Epithelial cell of proximal tubule (primary cell): ENCODE results near the gene TRIM43B. TPM values are rescaled to one million over a fixed set of nuclear protein-coding genes. Genes with fewer than 3 reads are reported as not detected.
"Not testable (repeated sequence)": the region's sequence is repeated elsewhere in the genome, so short reads cannot be mapped to it uniquely, and the experiment has no call there.

Experiments
- DNase-seq: peaks from one replicate; pipeline ENCODE4 v3.0.0-alpha.2; 2011; ENCODE audit warnings: low read depth
- H3K4me3 ChIP-seq: 2 replicates; pipeline ENCODE4 v1.5.1; 2011; ENCODE audit warnings: low read depth, mild to moderate bottlenecking, low read length
- total RNA-seq: library from RNA; depleted of rRNA; stranded (reverse); fragments of >200 nt; gene quantifications from 2 replicates; pipeline ENCODE4 v1.2.3, GENCODE V29; 2015
- TF ChIP-seq, protein P1 (sequence below): conservative IDR thresholded peaks from 2 replicates; pipeline ENCODE4 v1.5.1; 2012; ENCODE audit warnings: low read depth, mild to moderate bottlenecking, low read length

TRIM43B gene
- not detected in 2 replicates for total RNA-seq

GRCh38 chr2:95484654-95485053 is at the start of gene TRIM43B:
Gene TRIM43B (minus strand): TSS chr2:95484754. CDS start chr2:95482714, 2,040 bp downstream.
- not testable (repeated sequence) for H3K4me3 ChIP-seq, DNase-seq

DNA sequence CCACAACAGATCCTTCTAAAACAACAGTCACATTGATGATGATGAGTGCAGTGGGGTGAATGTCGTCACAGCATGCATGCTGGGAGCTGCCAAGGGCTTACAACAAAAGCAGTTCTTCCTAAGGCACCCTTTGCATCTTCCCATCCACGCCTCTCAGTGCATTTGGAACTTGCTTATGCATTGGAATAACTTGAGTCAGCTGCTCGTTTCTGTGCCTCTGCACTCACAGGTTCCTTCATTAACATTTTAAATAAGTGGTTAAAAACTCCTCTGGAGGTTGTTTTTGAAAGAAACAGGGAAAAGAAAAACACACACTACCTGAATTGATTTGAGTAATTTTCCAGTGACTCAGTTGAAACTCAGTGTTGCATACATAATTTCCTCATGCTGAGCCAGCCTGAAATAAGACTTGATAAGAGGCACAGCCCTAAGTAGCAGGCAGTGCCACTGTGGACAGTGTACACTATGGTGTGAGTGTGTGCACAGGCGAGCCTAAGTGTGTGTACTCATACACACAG is 46.8 kb upstream of the TRIM43B start:
- TF ChIP-seq, protein P1, sequence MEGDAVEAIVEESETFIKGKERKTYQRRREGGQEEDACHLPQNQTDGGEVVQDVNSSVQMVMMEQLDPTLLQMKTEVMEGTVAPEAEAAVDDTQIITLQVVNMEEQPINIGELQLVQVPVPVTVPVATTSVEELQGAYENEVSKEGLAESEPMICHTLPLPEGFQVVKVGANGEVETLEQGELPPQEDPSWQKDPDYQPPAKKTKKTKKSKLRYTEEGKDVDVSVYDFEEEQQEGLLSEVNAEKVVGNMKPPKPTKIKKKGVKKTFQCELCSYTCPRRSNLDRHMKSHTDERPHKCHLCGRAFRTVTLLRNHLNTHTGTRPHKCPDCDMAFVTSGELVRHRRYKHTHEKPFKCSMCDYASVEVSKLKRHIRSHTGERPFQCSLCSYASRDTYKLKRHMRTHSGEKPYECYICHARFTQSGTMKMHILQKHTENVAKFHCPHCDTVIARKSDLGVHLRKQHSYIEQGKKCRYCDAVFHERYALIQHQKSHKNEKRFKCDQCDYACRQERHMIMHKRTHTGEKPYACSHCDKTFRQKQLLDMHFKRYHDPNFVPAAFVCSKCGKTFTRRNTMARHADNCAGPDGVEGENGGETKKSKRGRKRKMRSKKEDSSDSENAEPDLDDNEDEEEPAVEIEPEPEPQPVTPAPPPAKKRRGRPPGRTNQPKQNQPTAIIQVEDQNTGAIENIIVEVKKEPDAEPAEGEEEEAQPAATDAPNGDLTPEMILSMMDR, result no peak
- DNase-seq, result peak; percentile 47

DNA sequence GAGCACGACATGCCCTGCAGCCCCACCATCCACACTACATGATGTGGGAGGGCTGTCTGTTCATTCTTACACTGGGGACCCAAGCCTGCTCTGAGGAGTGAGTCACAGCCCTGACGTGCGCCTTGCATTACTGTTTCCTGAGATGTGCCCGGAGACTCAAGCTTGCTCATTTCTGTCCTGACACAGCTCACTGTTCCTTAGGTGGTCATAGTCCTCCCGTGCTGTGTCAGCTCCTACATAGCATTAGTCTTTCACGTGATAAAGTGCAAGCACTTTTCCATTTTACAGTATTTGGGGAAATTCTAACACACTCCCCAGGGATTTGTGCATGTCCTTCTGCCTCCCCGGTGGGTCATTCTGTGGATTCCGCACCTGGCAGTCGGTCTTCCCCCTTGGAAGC is 46.2 kb upstream of the TRIM43B start:
- TF ChIP-seq, protein P1, result no peak
- H3K4me3 ChIP-seq, result no peak overlapping the region
- DNase-seq, result no peak

More for the DNA sequence above, 46.8 kb upstream of the TRIM43B start:
- no peak overlapping the region for H3K4me3 ChIP-seq

- TF ChIP-seq, protein P1, result peak; percentile 35
- H3K4me3 ChIP-seq, result peak overlapping the region; percentile 93
- no peak for DNase-seq
These were observed 42.1 kb upstream of the TRIM43B start for GRCh38 chr2:95526360-95527341.

- TF ChIP-seq, protein P1, result no peak
- DNase-seq, result no peak
- H3K4me3 ChIP-seq, result peak overlapping the region; percentile 93
These were observed 40.9 kb upstream of the TRIM43B start for GRCh38 chr2:95525294-95526035.

DNA sequence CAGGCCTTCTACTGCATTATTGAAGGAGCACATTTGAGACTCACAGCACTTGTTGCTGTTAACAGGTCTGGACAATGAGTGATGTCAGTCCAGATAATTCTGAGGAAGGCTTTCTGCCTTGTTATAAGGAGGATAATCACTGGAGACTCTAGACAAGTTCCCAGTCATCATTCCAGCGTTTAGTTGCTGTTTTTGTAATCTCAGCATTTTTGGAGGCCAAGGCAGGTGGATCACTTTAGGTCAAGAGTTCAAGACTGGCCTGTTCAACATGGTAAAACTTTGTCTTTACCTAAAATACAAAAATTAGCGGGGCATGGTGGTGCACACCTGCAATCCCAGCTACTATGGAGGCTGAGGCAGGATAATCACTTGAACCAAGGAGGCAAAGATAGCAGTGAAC is 39.6 kb upstream of the TRIM43B start:
- no peak for DNase-seq
- no peak overlapping the region for H3K4me3 ChIP-seq
- TF ChIP-seq, protein P1, result no peak

- no peak overlapping the region for H3K4me3 ChIP-seq
- no peak for DNase-seq
- TF ChIP-seq, protein P1, result no peak
These were observed 30.2 kb upstream of the TRIM43B start for GRCh38 chr2:95514718-95515117.

DNA sequence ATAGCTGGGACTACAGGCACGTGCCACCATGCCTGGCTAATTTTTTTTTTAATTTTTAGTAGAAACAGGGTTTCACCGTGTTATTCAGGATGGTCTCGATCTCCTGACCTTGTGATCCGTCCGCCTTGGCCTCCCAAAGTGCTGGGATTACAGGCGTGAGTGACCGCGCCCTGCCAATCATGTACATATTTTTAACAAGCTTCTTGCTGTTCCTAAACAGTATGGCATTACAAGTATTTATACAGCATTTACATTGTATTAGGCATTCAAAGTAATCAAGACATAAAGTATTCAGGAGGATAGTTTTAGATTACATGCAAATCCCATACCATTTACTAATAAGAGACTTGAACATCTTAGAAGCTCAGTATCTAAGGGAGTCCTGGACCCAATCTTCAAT is 29.7 kb upstream of the TRIM43B start:
- not testable (repeated sequence) for DNase-seq, H3K4me3 ChIP-seq
